Neural cell (in vitro differentiated cells): ENCODE measurements around the gene HLA-A. TPM values are rescaled to one million over a fixed set of nuclear protein-coding genes. Genes with fewer than 3 reads are reported as not detected.
"Not testable (repeated sequence)": the region's sequence is repeated elsewhere in the genome, so short reads cannot be mapped to it uniquely, and the experiment has no call there.

Experiments
- H2AFZ ChIP-seq: fragments of 200-600, 300-800 bp; sonication (generic), shearing (Covaris generic); 2 replicates; pipeline ENCODE4 v1.6.0; 2014; ENCODE audit warnings: low read depth, mild to moderate bottlenecking, antibody characterized with exemption, low read length, moderate library complexity
- H3F3A ChIP-seq: fragments of 200-600 bp; shearing (Covaris generic); 2 replicates; pipeline ENCODE4 v1.6.1; 2016; ENCODE audit warnings: mild to moderate bottlenecking, moderate library complexity, mixed read lengths, antibody characterized with exemption, low read length; ENCODE audit not compliant: insufficient read depth, poor library complexity, severe bottlenecking
- H3K27ac ChIP-seq: fragments of 200-600, 300-800 bp; sonication (generic), shearing (Covaris generic); 2 replicates; pipeline ENCODE4 v1.5.1; 2014; ENCODE audit warnings: mild to moderate bottlenecking, low read length, moderate library complexity
- H3K27me3 ChIP-seq: fragments of 300-800, 200-600 bp; sonication (generic), shearing (Covaris generic); 2 replicates; pipeline ENCODE4 v1.6.0; 2014; ENCODE audit warnings: mild to moderate bottlenecking, low read depth, low read length, moderate library complexity; ENCODE audit not compliant: insufficient read depth
- H3K36me3 ChIP-seq: fragments of 300-800, 200-600 bp; sonication (generic), shearing (Covaris generic); 2 replicates; pipeline ENCODE4 v1.5.1; 2014; ENCODE audit warnings: mild to moderate bottlenecking, antibody characterized with exemption, low read length, moderate library complexity; ENCODE audit not compliant: insufficient read depth
- H3K4me2 ChIP-seq: fragments of 300-800, 200-600 bp; sonication (generic), shearing (Covaris generic); 2 replicates; pipeline ENCODE4 v1.6.0; 2014; ENCODE audit warnings: mild to moderate bottlenecking, low read length
- H3K4me3 ChIP-seq: fragments of 300-800, 200-600 bp; sonication (generic), shearing (Covaris generic); 2 replicates; pipeline ENCODE4 v1.5.1; 2014; ENCODE audit warnings: mild to moderate bottlenecking, low read length, moderate library complexity
- H3K79me2 ChIP-seq: fragments of 200-600 bp; shearing (Covaris generic); replicated peaks from 2 replicates; pipeline ENCODE4 v1.6.0; 2014; ENCODE audit warnings: mild to moderate bottlenecking, low read length, moderate library complexity; ENCODE audit not compliant: insufficient read depth
- H3K9ac ChIP-seq: fragments of 300-800, 200-600 bp; sonication (generic), shearing (Covaris generic); 2 replicates; pipeline ENCODE4 v1.6.1; 2016; ENCODE audit warnings: mild to moderate bottlenecking, low read length, mixed read lengths
- H3K9me2 ChIP-seq: fragments of 200-600 bp; shearing (Covaris generic); 2 replicates; pipeline ENCODE4 v1.6.1; 2016; ENCODE audit warnings: mild to moderate bottlenecking, low read length, mixed read lengths; ENCODE audit not compliant: insufficient read depth
- H3K9me3 ChIP-seq: fragments of 200-600, 300-800 bp; sonication (generic), shearing (Covaris generic); 2 replicates; pipeline ENCODE4 v1.6.1; 2016; ENCODE audit warnings: mild to moderate bottlenecking, mixed run types, low read length, moderate library complexity, mixed read lengths
- H4K20me1 ChIP-seq: fragments of 200-600 bp; shearing (Covaris generic); 2 replicates; pipeline ENCODE4 v1.6.1; 2016; ENCODE audit warnings: mild to moderate bottlenecking, mixed run types; ENCODE audit not compliant: insufficient read depth
- EP300 ChIP-seq: fragments of 450-650 bp; conservative IDR thresholded peaks from 2 replicates; pipeline ENCODE4 v1.6.1; 2014; ENCODE audit warnings: antibody characterized with exemption, mild to moderate bottlenecking, moderate library complexity; ENCODE audit not compliant: poor library complexity, severe bottlenecking
- EZH2 ChIP-seq: fragments of 200-600, 300-800 bp; shearing (Covaris generic), sonication (generic); IDR thresholded peaks from 2 replicates; pipeline ENCODE4 v1.6.1; 2014; ENCODE audit warnings: antibody characterized with exemption, low read length, borderline replicate concordance, mild to moderate bottlenecking; ENCODE audit not compliant: insufficient read depth, poor library complexity, severe bottlenecking
- POLR2AphosphoS5 ChIP-seq: IDR thresholded peaks from 2 replicates; pipeline ENCODE4 v1.6.1; 2012
- RAD21 ChIP-seq: fragments of 450-650 bp; conservative IDR thresholded peaks from 2 replicates; pipeline ENCODE4 v1.6.1; 2014; ENCODE audit warnings: antibody characterized with exemption, mild to moderate bottlenecking, moderate library complexity
- SMC3 ChIP-seq: fragments of 450-650 bp; conservative IDR thresholded peaks from 2 replicates; pipeline ENCODE4 v1.6.1; 2014; ENCODE audit warnings: antibody characterized with exemption, mild to moderate bottlenecking, moderate library complexity; ENCODE audit not compliant: poor library complexity
- TAF1 ChIP-seq: IDR thresholded peaks from 2 replicates; pipeline ENCODE4 v1.6.1; 2012; ENCODE audit warnings: low read depth
- polyA plus RNA-seq: library from polyadenylated mRNA; depleted of rRNA; stranded (reverse); fragments of >200 nt; gene quantifications from 2 replicates; pipeline ENCODE4 v1.2.3, GENCODE V29; 2014
- TF ChIP-seq, protein P1 (sequence below): fragments of 450-650 bp; IDR thresholded peaks from 2 replicates; pipeline ENCODE4 v1.5.1; 2014; ENCODE audit warnings: antibody characterized with exemption, mild to moderate bottlenecking, moderate library complexity; ENCODE audit not compliant: poor library complexity, severe bottlenecking
- TF ChIP-seq, protein P2 (sequence below): IDR thresholded peaks from 2 replicates; pipeline ENCODE4 v1.6.1; 2012; ENCODE audit warnings: borderline replicate concordance

HLA-A gene
- polyA plus RNA-seq, 1 donor from 2014 or later: 47.6 TPM

- no peaks in the 10 kb centered on the region for H3K9me3 ChIP-seq
- no peak overlapping the region for H3K4me2 ChIP-seq
- no peaks in the 10 kb centered on the region for H4K20me1 ChIP-seq
- H3K27me3 ChIP-seq: no peaks in the 10 kb centered on the region
- no peak overlapping the region for H2AFZ ChIP-seq
- TF ChIP-seq, protein P1, sequence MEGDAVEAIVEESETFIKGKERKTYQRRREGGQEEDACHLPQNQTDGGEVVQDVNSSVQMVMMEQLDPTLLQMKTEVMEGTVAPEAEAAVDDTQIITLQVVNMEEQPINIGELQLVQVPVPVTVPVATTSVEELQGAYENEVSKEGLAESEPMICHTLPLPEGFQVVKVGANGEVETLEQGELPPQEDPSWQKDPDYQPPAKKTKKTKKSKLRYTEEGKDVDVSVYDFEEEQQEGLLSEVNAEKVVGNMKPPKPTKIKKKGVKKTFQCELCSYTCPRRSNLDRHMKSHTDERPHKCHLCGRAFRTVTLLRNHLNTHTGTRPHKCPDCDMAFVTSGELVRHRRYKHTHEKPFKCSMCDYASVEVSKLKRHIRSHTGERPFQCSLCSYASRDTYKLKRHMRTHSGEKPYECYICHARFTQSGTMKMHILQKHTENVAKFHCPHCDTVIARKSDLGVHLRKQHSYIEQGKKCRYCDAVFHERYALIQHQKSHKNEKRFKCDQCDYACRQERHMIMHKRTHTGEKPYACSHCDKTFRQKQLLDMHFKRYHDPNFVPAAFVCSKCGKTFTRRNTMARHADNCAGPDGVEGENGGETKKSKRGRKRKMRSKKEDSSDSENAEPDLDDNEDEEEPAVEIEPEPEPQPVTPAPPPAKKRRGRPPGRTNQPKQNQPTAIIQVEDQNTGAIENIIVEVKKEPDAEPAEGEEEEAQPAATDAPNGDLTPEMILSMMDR: no peak
- no peak overlapping the region for H3K27ac ChIP-seq
- H3F3A ChIP-seq: no peaks in the 10 kb centered on the region
- no peak overlapping the region for H3K4me3 ChIP-seq
- H3K36me3 ChIP-seq: no peaks in the 10 kb centered on the region
- no peaks in the 10 kb centered on the region for H3K79me2 ChIP-seq
- no peaks in the 10 kb centered on the region for H3K9me2 ChIP-seq
- H3K9ac ChIP-seq: no peak overlapping the region
These were observed 15.1 kb upstream of the HLA-A start for GRCh38 chr6:29927275-29927569.

GRCh38 chr6:29927841-29928388, 14.4 kb upstream of the HLA-A start:
- no peak overlapping the region for H3K9ac ChIP-seq
- no peak overlapping the region for H3K27ac ChIP-seq
- H3K9me2 ChIP-seq: no peaks in the 10 kb centered on the region
- no peaks in the 10 kb centered on the region for H3F3A ChIP-seq
- no peaks in the 10 kb centered on the region for H3K9me3 ChIP-seq
- no peak overlapping the region for H2AFZ ChIP-seq
- H4K20me1 ChIP-seq: no peaks in the 10 kb centered on the region
- no peaks in the 10 kb centered on the region for H3K36me3 ChIP-seq
- no peak overlapping the region for H3K4me2 ChIP-seq
- TF ChIP-seq EP300 (no peak), EZH2 (no peak), TAF1 (no peak), POLR2AphosphoS5 (no peak), RAD21 (no peak), SMC3 (no peak)
- TF ChIP-seq, protein P1: no peak
- TF ChIP-seq, protein P2, sequence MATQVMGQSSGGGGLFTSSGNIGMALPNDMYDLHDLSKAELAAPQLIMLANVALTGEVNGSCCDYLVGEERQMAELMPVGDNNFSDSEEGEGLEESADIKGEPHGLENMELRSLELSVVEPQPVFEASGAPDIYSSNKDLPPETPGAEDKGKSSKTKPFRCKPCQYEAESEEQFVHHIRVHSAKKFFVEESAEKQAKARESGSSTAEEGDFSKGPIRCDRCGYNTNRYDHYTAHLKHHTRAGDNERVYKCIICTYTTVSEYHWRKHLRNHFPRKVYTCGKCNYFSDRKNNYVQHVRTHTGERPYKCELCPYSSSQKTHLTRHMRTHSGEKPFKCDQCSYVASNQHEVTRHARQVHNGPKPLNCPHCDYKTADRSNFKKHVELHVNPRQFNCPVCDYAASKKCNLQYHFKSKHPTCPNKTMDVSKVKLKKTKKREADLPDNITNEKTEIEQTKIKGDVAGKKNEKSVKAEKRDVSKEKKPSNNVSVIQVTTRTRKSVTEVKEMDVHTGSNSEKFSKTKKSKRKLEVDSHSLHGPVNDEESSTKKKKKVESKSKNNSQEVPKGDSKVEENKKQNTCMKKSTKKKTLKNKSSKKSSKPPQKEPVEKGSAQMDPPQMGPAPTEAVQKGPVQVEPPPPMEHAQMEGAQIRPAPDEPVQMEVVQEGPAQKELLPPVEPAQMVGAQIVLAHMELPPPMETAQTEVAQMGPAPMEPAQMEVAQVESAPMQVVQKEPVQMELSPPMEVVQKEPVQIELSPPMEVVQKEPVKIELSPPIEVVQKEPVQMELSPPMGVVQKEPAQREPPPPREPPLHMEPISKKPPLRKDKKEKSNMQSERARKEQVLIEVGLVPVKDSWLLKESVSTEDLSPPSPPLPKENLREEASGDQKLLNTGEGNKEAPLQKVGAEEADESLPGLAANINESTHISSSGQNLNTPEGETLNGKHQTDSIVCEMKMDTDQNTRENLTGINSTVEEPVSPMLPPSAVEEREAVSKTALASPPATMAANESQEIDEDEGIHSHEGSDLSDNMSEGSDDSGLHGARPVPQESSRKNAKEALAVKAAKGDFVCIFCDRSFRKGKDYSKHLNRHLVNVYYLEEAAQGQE: no peak
- no peak overlapping the region for H3K4me3 ChIP-seq
- H3K79me2 ChIP-seq: no peaks in the 10 kb centered on the region
- no peaks in the 10 kb centered on the region for H3K27me3 ChIP-seq

DNA sequence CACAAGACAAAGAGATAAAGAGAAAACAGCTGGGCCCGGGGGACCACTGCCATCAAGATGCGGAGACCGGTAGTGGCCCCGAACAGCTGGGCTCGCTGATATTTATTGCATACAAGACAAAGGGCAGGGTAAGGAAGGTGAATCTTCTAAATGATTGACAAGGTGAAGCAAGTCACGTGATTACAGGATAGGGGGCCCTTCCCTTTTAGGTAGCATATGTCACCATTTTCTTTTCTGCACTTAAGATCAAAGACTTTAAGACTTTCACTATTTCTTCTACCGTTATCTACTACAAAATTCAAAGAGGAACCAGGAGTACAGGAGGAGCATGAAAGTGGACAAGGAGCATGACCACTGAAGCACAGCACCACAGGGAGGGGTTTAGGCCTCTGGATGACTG, 12.3 kb upstream of the HLA-A start:
- not testable (repeated sequence) for H3K36me3 ChIP-seq, H4K20me1 ChIP-seq, H3K4me2 ChIP-seq, H3K9me3 ChIP-seq, H3K9ac ChIP-seq, H3K4me3 ChIP-seq, H2AFZ ChIP-seq, H3K9me2 ChIP-seq, H3K27me3 ChIP-seq, H3F3A ChIP-seq, H3K27ac ChIP-seq, H3K79me2 ChIP-seq
